DOHH2 (cell line): ENCODE measurements around the gene DACH1.

Source experiments
- EZH2phosphoT487 ChIP-seq: fragments of 200-600 bp; sonication (generic); IDR thresholded peaks from 2 replicates; pipeline ENCODE4 v1.6.1; 2017; ENCODE audit warnings: borderline replicate concordance, mild to moderate bottlenecking, antibody characterized with exemption, low read length, moderate library complexity, mixed read lengths
- TF ChIP-seq, protein P1 (sequence below): fragments of 200-600 bp; sonication (generic); IDR thresholded peaks from one replicate; pipeline ENCODE4 v1.5.1; 2014; ENCODE audit warnings: antibody characterized with exemption, mild to moderate bottlenecking, low read depth, low read length; ENCODE audit not compliant: poor library complexity, severe bottlenecking

DNA sequence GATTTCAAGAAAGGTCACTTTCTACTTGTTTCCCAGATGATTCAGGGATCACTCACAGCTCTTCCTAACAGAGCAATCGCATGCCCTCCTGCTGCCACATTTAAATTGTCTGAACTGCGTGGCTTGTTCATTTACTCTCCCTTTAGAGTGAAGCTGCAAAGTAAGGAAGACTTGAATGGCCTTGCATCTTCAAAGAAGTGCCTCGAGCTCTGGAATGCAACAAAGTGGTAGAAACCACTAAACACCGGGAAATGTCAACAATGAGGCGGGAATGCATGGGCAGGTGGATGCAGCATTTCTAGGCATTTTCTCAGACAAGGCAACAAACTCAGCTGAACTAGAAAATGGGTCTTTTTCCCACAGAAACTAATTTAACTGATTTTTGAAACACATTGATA lies 10.3 kb upstream of the DACH1 start:
- TF ChIP-seq, protein P1, sequence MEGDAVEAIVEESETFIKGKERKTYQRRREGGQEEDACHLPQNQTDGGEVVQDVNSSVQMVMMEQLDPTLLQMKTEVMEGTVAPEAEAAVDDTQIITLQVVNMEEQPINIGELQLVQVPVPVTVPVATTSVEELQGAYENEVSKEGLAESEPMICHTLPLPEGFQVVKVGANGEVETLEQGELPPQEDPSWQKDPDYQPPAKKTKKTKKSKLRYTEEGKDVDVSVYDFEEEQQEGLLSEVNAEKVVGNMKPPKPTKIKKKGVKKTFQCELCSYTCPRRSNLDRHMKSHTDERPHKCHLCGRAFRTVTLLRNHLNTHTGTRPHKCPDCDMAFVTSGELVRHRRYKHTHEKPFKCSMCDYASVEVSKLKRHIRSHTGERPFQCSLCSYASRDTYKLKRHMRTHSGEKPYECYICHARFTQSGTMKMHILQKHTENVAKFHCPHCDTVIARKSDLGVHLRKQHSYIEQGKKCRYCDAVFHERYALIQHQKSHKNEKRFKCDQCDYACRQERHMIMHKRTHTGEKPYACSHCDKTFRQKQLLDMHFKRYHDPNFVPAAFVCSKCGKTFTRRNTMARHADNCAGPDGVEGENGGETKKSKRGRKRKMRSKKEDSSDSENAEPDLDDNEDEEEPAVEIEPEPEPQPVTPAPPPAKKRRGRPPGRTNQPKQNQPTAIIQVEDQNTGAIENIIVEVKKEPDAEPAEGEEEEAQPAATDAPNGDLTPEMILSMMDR, result no peak
- no peak for TF ChIP-seq EZH2phosphoT487
